ENCODE results near the gene GALNT6. TPM values are rescaled to one million over a fixed set of nuclear protein-coding genes. Genes with fewer than 3 reads are reported as not detected.

The GALNT6 gene
- total RNA-seq, 1 experiment from 2014 or later: 190 TPM

DNA sequence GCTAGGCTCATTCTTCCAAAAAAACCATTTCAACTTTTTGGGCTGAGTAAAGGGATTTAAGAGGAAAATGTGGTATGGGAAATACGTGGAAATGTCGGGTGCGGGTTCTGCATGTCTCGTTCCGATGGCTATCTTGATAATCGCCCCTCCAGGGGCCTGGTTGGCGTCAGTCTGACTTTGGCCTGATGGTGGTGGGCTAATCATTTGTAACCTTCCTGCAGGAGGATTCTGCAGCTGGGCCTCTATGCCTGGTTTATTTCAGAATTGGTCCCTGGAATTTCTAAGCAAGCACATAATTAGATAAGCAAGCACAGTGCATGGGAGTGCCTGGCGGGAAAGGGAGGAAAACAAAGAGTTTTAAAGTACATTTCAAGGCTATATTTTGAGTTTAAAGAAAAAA is 18.6 kb upstream of the GALNT6 start:
- intact Hi-C loops (cut with micrococcal nuclease; ENCODE audit: unreplicated experiment): loop anchor here (1.0 kb wide), 1 partner anchor 10 kb away; no protein-coding TSS in a partner anchor
- CTCF ChIA-PET: interaction anchor here (0.7 kb wide), 1 partner anchor 10 kb away, joined by 3 read pairs; no protein-coding TSS in a partner anchor

DNA sequence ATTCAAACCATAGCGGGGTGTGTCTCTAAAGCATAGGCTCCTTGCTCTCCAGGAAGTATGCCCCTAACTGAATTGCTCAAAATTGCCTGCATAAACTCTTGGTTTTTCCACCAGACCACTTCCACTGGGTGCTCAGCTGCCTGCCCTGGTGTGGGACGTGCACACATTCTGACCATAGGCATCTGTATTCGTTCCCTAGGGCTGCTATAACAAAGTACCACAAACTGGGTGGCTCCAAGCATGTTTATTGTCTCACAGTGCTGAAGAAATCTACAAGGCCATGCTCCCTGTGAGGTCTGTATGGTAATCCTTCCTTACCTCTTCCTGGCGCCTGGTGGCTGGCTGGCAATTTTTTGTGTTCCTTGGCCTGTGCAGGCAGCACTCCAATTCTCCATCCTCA is 16.4 kb upstream of the GALNT6 start:
- Histone ChIP-seq H3K4me3 (ENCODE audit: low read depth, low read length) (no peak overlapping the region), H3K4me1 (peaks cover 49% of the 10 kb centered on the region), H3K36me3 (ENCODE audit: control insufficient read depth, insufficient read depth, low read length) (no peaks in the 10 kb centered on the region; the same call in 1 of the 2 replicates), H3K9me3 (no peaks in the 10 kb centered on the region), H3K27me3 (replicated peaks; ENCODE audit: control insufficient read depth, insufficient read depth, low read length) (no peaks in the 10 kb centered on the region)
- Mint-ChIP-seq H3K9me3 (ENCODE audit: unreplicated experiment) (no peaks in the 10 kb centered on the region), H3K27me3 (ENCODE audit: insufficient read depth, unreplicated experiment) (no peaks in the 10 kb centered on the region), H3K4me1 (ENCODE audit: low read depth, unreplicated experiment) (peaks cover 51% of the 10 kb centered on the region), H3K4me3 (ENCODE audit: unreplicated experiment) (no peak overlapping the region), H3K36me3 (ENCODE audit: insufficient read depth, unreplicated experiment) (peaks cover 12% of the 10 kb centered on the region), H3K27ac (ENCODE audit: unreplicated experiment) (peak overlapping the region; percentile 54)
- ChIA-PET POLR2A (no interaction called here), CTCF (no interaction called here)
- intact Hi-C loops (cut with micrococcal nuclease; ENCODE audit: unreplicated experiment): no loop called here
- no peak for TF ChIP-seq CTCF (IDR thresholded peaks at IDR 0.05; ENCODE audit: insufficient read depth in 1 of 2, low read depth in 1 of 2, low read length in 1 of 2, severe bottlenecking in 1 of 2, unreplicated experiment in 1 of 2)
- no TSS peak for BruUV-seq (replicated peaks)
- no peak for DNase-seq

More for the DNA sequence above, 18.6 kb upstream of the GALNT6 start:
- Histone ChIP-seq H3K4me3 (ENCODE audit: low read depth, low read length) (no peak overlapping the region), H3K27me3 (replicated peaks; ENCODE audit: control insufficient read depth, insufficient read depth, low read length) (no peaks in the 10 kb centered on the region), H3K36me3 (ENCODE audit: control insufficient read depth, insufficient read depth, low read length) (no peaks in the 10 kb centered on the region; the same call in 1 of the 2 replicates), H3K9me3 (no peaks in the 10 kb centered on the region), H3K4me1 (peaks cover 32% of the 10 kb centered on the region)
- peak in 1 of 2 experiments; percentile 13 for TF ChIP-seq CTCF (IDR thresholded peaks at IDR 0.05; ENCODE audit: insufficient read depth in 1 of 2, low read depth in 1 of 2, low read length in 1 of 2, severe bottlenecking in 1 of 2, unreplicated experiment in 1 of 2)
- no peak overlapping the region for H3K4me3 Mint-ChIP-seq (ENCODE audit: unreplicated experiment)
- H3K9me3 Mint-ChIP-seq (ENCODE audit: unreplicated experiment): no peaks in the 10 kb centered on the region
- peaks cover 5% of the 10 kb centered on the region for H3K36me3 Mint-ChIP-seq (ENCODE audit: insufficient read depth, unreplicated experiment)
- H3K4me1 Mint-ChIP-seq (ENCODE audit: low read depth, unreplicated experiment): peaks cover 50% of the 10 kb centered on the region
- H3K27ac Mint-ChIP-seq (ENCODE audit: unreplicated experiment): peak overlapping the region; percentile 31
- POLR2A ChIA-PET: no interaction called here
- DNase-seq: peak in 1 of 2 experiments; percentile 50
- H3K27me3 Mint-ChIP-seq (ENCODE audit: insufficient read depth, unreplicated experiment): no peaks in the 10 kb centered on the region
- no TSS peak for BruUV-seq (replicated peaks)

DNA sequence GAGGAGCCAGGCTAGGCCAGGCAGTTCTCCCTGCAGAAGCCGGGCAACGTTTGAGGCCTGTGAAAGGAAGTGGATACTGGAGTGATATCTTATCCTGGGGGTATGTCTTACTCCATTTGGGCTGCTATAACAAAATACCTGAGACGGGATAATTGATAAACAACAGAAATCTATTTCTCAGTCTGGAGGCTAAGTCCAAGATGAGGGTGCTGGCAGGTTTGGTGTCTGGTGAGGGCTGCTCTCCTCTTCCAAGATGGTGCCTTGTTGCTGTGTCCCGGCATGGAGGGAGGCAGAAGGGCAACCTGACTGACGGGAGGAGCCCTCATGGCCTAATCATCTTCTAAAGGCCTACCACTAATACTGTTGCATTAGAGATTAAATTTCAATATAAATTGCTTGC is 15.7 kb upstream of the GALNT6 start:
- Mint-ChIP-seq H3K4me3 (ENCODE audit: unreplicated experiment) (no peak overlapping the region), H3K27ac (ENCODE audit: unreplicated experiment) (peak overlapping the region; percentile 54), H3K4me1 (ENCODE audit: low read depth, unreplicated experiment) (peaks cover 52% of the 10 kb centered on the region), H3K36me3 (ENCODE audit: insufficient read depth, unreplicated experiment) (peaks cover 9% of the 10 kb centered on the region), H3K9me3 (ENCODE audit: unreplicated experiment) (no peaks in the 10 kb centered on the region), H3K27me3 (ENCODE audit: insufficient read depth, unreplicated experiment) (no peaks in the 10 kb centered on the region)
- ChIA-PET POLR2A (no interaction called here), CTCF (no interaction called here)
- Histone ChIP-seq H3K36me3 (ENCODE audit: control insufficient read depth, insufficient read depth, low read length) (no peaks in the 10 kb centered on the region; the same call in 1 of the 2 replicates), H3K27me3 (replicated peaks; ENCODE audit: control insufficient read depth, insufficient read depth, low read length) (no peaks in the 10 kb centered on the region), H3K4me1 (peaks cover 56% of the 10 kb centered on the region), H3K4me3 (ENCODE audit: low read depth, low read length) (no peak overlapping the region), H3K9me3 (no peaks in the 10 kb centered on the region)
- intact Hi-C loops (cut with micrococcal nuclease; ENCODE audit: unreplicated experiment): no loop called here
- no peak for DNase-seq
- BruUV-seq (replicated peaks): no TSS peak
- no peak for TF ChIP-seq CTCF (IDR thresholded peaks at IDR 0.05; ENCODE audit: insufficient read depth in 1 of 2, low read depth in 1 of 2, low read length in 1 of 2, severe bottlenecking in 1 of 2, unreplicated experiment in 1 of 2)
